SKM-1 treated with dmso at 0.1 percent for 144 hours (cell line): Measurements from ENCODE around the gene OR7G1.
"Not testable (repeated sequence)": the region's sequence is repeated elsewhere in the genome, so short reads cannot be mapped to it uniquely, and the experiment has no call there.

Experiments
- DNase-seq: peaks from one replicate; lab custom pipeline; 2025; ENCODE audit not compliant: unreplicated experiment; lab: John Stamatoyannopoulos, UW

OR7G1 gene

DNA sequence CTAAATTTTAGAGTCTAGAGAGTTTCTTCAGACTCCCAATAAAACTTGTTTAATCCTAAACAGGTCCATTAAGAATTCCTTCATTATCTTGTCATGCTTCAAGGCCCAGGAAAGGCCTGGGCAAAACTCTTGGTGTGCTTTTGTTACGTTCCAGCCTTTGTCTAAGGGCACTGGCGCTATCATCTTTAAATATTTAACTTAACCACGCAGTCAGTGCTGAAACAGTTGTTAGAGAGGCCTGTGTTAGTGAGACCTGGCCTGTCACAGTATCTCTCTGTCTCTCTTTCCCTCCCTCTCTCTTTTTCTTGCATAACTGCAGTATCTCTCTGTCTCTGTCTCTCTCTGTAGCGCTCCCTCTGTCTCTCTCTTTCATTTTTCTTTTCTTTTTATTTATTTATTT lies 36.9 kb downstream of the OR7G1 start:
- DNase-seq, result no peak

DNA sequence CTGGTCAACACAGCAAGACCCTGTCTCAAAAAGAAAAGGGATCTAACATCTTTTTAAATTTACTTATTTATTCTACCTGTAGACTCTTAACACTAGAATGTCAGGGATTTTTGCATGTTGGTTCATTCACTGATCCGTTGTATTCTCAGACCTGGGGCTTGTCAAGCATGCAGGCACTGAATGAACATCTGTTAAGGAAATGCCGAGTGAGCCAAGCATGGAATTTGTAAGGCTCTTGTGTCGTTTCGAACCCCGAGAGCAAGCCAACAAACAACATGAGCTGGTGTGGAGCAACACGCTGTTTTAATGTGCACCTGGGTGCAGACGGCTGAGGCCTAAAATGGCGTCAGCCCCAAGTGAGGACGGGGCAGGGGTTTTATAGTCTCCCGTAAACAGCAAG lies 38.7 kb downstream of the OR7G1 start:
- DNase-seq, result no peak

DNA sequence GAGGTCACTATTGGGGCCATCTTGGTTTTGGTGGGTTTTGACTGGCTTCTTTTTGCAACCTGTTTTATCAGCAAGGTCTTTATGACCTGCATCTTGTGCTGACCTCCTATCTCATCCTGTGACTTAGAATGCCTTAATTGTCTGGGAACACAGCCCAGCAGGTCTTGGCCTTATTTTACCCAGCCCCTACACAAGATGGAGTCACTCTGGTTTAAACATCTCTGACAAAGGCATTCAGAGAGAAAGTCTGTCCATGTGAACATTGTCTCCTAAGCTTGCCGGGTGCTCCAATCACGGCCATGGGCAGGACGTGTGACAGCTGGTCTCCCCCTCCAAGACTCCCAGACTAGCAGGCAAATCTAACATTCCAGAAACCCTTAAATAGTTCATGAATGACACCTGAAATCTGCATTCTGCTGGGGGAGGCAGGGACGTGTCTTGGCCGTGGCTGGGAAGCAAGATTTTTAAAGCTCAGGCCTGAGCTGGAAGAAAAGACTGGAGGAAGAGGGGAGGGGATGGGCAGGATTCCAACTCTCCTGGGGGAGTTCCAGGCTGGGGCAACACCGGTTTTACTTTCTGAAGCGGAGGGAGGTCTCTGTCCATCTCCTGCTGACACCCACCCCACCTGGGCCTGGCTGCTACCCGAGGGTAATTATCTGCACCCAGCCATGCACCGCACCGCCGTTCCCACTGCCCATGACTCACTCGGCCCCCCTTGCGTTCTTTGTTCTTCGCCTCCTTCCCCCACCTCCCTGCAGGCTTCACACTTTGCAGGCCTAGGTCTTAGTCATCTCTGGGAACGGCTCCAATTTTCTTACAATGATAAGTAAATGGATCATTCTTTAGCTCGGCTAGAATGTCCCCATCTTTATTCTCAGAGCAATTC lies 40.3 kb downstream of the OR7G1 start:
- DNase-seq, result no peak

DNA sequence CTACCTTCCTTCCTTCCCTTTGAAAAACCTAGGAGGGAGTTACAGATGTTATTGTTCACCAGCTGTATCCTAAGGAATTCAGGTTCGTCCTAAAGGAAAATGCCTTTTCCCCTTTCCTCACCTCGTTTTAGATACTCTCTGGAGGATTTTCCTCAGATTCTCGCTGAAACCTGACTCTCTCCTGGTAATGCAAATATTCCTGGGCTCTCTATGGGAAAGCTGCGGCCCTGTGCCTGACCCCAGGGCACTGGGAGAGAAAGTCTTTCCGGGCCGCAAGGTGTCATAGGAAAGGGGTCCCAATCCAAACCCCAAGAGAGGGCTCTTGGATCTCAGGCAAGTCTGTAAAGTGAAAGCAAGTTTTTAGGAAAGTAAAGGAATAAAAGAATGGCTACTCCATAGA lies 41.8 kb downstream of the OR7G1 start:
- DNase-seq, result no peak

DNA sequence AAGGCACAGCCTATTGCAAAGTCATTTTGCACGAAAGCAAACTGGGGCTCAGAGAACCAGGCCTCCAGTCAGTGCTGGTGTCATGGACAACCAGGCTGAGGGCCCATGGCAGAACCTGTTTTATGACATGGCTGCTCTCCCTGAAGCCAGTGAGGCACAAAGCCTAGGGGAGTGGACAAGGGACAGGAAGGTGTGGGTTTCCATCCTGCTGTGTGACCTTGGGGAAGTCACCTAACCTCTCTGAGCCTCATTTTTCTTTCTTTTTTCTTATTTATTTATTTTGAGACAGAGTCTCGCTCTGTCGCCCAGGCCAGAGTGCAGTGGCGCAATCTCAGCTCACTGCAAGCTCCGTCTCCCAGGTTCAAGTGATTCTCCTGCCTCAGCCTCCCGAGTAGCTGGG lies 43.8 kb downstream of the OR7G1 start:
- DNase-seq, result not testable (repeated sequence)

DNA sequence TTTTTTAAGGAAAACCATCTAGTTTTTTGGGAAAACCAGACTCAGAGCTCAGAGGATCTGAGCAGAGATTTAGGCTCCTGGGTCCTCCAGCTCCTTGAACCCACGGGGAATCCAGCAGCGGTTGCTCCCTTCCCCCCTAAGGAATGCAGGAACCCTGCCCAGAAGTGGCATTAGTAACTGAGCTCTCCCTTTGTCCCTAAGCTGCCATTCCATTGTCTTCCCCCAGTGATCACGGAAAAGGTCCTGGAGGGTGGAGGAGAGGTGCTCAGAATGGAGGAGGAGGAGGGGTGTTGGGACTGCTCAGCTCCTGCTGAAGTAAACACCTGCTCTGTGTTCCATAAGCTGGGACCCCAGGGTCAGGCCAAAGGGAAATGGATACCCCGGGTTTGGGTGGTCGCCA lies 45.5 kb downstream of the OR7G1 start:
- DNase-seq, result no peak

DNA sequence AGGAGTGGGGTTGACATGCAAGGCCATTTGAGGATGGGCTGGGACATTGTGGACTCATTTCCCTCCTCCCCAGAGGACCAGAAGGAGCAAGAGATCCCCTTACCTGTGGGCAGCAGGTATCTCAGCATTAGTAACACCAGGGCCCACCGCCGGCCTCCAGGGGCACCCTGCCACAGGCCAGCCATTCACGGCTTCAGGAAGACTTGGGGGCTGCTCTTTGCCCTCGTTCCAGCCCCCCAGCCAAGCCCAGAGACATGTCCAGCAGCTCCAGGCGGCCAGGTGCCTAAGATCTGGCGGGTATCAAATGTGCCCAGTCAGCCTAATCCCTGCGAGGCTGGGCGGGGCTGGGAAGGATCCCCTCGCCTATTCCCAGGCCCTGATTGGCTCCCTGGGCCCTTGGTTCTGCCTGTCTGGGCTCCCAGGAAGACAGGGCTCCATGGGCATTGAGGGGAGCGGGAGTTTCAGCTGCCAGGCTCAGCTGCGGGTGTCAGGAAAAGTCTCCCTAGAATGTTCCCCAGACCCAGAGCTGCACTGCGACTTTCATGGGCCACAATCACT lies 50.0 kb downstream of the OR7G1 start:
- DNase-seq, result no peak
